GM13976 (cell line): ENCODE results near the gene LTN1.
"Not testable (repeated sequence)": the region's sequence is repeated elsewhere in the genome, so short reads cannot be mapped to it uniquely, and the experiment has no call there.

Experiments
- DNase-seq: peaks from one replicate; pipeline ENCODE4 v3.0.0; 2012; ENCODE audit warnings: low spot score
- CTCF ChIP-seq: IDR thresholded peaks from 2 replicates; pipeline ENCODE4 v1.5.1; 2012; ENCODE audit warnings: borderline replicate concordance, mild to moderate bottlenecking; ENCODE audit not compliant: insufficient read depth; ENCODE audit errors: extremely low read depth, missing control alignments, control extremely low read depth
- in situ Hi-C: fragments of 300-500 bp; cut with MboI; formaldehyde crosslinking; loops from one replicate; pipeline ENCODE4 v1.12.0; 2022; ENCODE audit warnings: low sequenced_read_pairs, mixed read lengths, inconsistent platforms; ENCODE audit not compliant: unreplicated experiment

The LTN1 gene

GRCh38 chr21:28932717-28933116 lies 60.0 kb downstream of the LTN1 start:
- in situ Hi-C loops = no loop called here
- DNase-seq = no peak
- TF ChIP-seq CTCF = no peak

- DNase-seq, in situ Hi-C loops: not testable (repeated sequence)
Measured at GRCh38 chr21:28931708-28932372, 60.8 kb downstream of the LTN1 start.

GRCh38 chr21:28928578-28929420 lies 63.9 kb downstream of the LTN1 start:
- no peak for DNase-seq
- in situ Hi-C loops = no loop called here
- no peak for TF ChIP-seq CTCF

- no peak for DNase-seq
- TF ChIP-seq CTCF = no peak
- in situ Hi-C loops = no loop called here
Measured at GRCh38 chr21:28927130-28927529, 65.5 kb downstream of the LTN1 start.

- no peak for TF ChIP-seq CTCF
- in situ Hi-C loops = no loop called here
- DNase-seq = no peak
Measured at GRCh38 chr21:28923439-28923975, 69.2 kb downstream of the LTN1 start.

- no peak for TF ChIP-seq CTCF
- in situ Hi-C loops = no loop called here
- no peak for DNase-seq
Measured at GRCh38 chr21:28922368-28922767, 70.3 kb downstream of the LTN1 start.

GRCh38 chr21:28916150-28916893 lies 76.4 kb downstream of the LTN1 start:
- in situ Hi-C loops = no loop called here
- no peak for DNase-seq
- no peak for TF ChIP-seq CTCF
